Glutamatergic neuron (in vitro differentiated cells): Measurements from ENCODE around the gene DOCK9. TPM values are rescaled to one million over a fixed set of nuclear protein-coding genes. Genes with fewer than 3 reads are reported as not detected.

Experiments used
- DNase-seq: peaks from one replicate; pipeline ENCODE4 v3.0.0; 2022
- H3K27ac Mint-ChIP-seq: one replicate; pipeline ENCODE4 v1.8.0; 2020; ENCODE audit warnings: mild to moderate bottlenecking, mixed read lengths, inconsistent platforms; ENCODE audit not compliant: unreplicated experiment
- H3K27me3 Mint-ChIP-seq: one replicate; pipeline ENCODE4 v1.8.0; 2020; ENCODE audit warnings: mild to moderate bottlenecking, moderate library complexity, mixed read lengths, inconsistent platforms; ENCODE audit not compliant: unreplicated experiment
- H3K36me3 Mint-ChIP-seq: one replicate; pipeline ENCODE4 v1.8.0; 2020; ENCODE audit warnings: mild to moderate bottlenecking, mixed read lengths, inconsistent platforms; ENCODE audit not compliant: unreplicated experiment
- H3K4me1 Mint-ChIP-seq: one replicate; pipeline ENCODE4 v1.8.0; 2020; ENCODE audit warnings: mild to moderate bottlenecking, low read depth, mixed read lengths, inconsistent platforms; ENCODE audit not compliant: unreplicated experiment
- H3K4me3 Mint-ChIP-seq: one replicate; pipeline ENCODE4 v1.8.0; 2020; ENCODE audit warnings: mild to moderate bottlenecking, mixed read lengths, inconsistent platforms; ENCODE audit not compliant: unreplicated experiment
- H3K9me3 Mint-ChIP-seq: one replicate; pipeline ENCODE4 v1.8.0; 2020; ENCODE audit warnings: mild to moderate bottlenecking, moderate library complexity, mixed read lengths, inconsistent platforms; ENCODE audit not compliant: unreplicated experiment
- CTCF ChIP-seq: fragments of 200-600 bp; sonication (generic); IDR thresholded peaks from one replicate; pipeline ENCODE4 v1.5.0; 2021; ENCODE audit not compliant: partially characterized antibody, unreplicated experiment
- total RNA-seq: library from RNA; stranded (reverse); fragmentation: NEBNext Ultra II Directional; extraction: Animal tissue kit (Norgen Biotek cat#: 25700); gene quantifications from one replicate; pipeline ENCODE4 v1.2.1, GENCODE V29; 2021; ENCODE audit not compliant: unreplicated experiment

DOCK9 gene
- total RNA-seq, 1 donor from 2014 or later = 4.5 TPM

- no peak overlapping the region for H3K27ac Mint-ChIP-seq
- DNase-seq = no peak
- no peak overlapping the region for H3K4me3 Mint-ChIP-seq
- peaks cover 16% of the 10 kb centered on the region for H3K4me1 Mint-ChIP-seq
- H3K27me3 Mint-ChIP-seq = peaks cover 2% of the 10 kb centered on the region
- no peak for TF ChIP-seq CTCF
- no peaks in the 10 kb centered on the region for H3K36me3 Mint-ChIP-seq
- H3K9me3 Mint-ChIP-seq = no peaks in the 10 kb centered on the region
Measured at GRCh38 chr13:98921786-98922185, 56.1 kb downstream of the DOCK9 start.

- Mint-ChIP-seq H3K27ac (no peak overlapping the region), H3K9me3 (no peaks in the 10 kb centered on the region), H3K4me1 (peaks cover 16% of the 10 kb centered on the region), H3K4me3 (no peak overlapping the region), H3K36me3 (no peaks in the 10 kb centered on the region), H3K27me3 (peaks cover 2% of the 10 kb centered on the region)
- TF ChIP-seq CTCF = no peak
- no peak for DNase-seq
Measured at GRCh38 chr13:98921015-98921580, 56.8 kb downstream of the DOCK9 start.

- no peak for DNase-seq
- H3K27me3 Mint-ChIP-seq = peaks cover 4% of the 10 kb centered on the region
- TF ChIP-seq CTCF = no peak
- no peak overlapping the region for H3K27ac Mint-ChIP-seq
- no peaks in the 10 kb centered on the region for H3K9me3 Mint-ChIP-seq
- H3K4me3 Mint-ChIP-seq = no peak overlapping the region
- H3K4me1 Mint-ChIP-seq = peaks cover 15% of the 10 kb centered on the region
- no peaks in the 10 kb centered on the region for H3K36me3 Mint-ChIP-seq
Measured at GRCh38 chr13:98919566-98919965, 58.3 kb downstream of the DOCK9 start.

GRCh38 chr13:98918771-98919170, 59.1 kb downstream of the DOCK9 start:
- H3K36me3 Mint-ChIP-seq = no peaks in the 10 kb centered on the region
- TF ChIP-seq CTCF = no peak
- H3K4me3 Mint-ChIP-seq = no peak overlapping the region

GRCh38 chr13:98917116-98917515, 60.7 kb downstream of the DOCK9 start:
- Mint-ChIP-seq H3K4me3 (no peak overlapping the region), H3K27ac (no peak overlapping the region), H3K4me1 (peaks cover 7% of the 10 kb centered on the region), H3K36me3 (no peaks in the 10 kb centered on the region), H3K9me3 (no peaks in the 10 kb centered on the region), H3K27me3 (peaks cover 4% of the 10 kb centered on the region)
- no peak for DNase-seq
- TF ChIP-seq CTCF = no peak

More at GRCh38 chr13:98918771-98919170, 59.1 kb downstream of the DOCK9 start:
- H3K4me1 Mint-ChIP-seq = peaks cover 9% of the 10 kb centered on the region
- H3K9me3 Mint-ChIP-seq = no peaks in the 10 kb centered on the region
- H3K27me3 Mint-ChIP-seq = peaks cover 4% of the 10 kb centered on the region
- no peak overlapping the region for H3K27ac Mint-ChIP-seq
- DNase-seq = no peak
